ENCODE measurements around the gene CIAO2A.

GRCh38 chr15:64138331-64138941, 44.8 kb upstream of the CIAO2A start:
- TF ChIP-seq POLR2A (IDR thresholded peaks at IDR 0.05; ENCODE audit: low read length) (no peak), GATA1 (IDR thresholded peaks at IDR 0.05; ENCODE audit: low read depth, low read length) (no peak)

All from erythroblast (primary cell).